Skin of body (tissue), 2 donors: Measurements from ENCODE around the gene LTN1. TPM values are rescaled to one million over a fixed set of nuclear protein-coding genes. Genes with fewer than 3 reads are reported as not detected.
"Not testable (repeated sequence)": the region's sequence is repeated elsewhere in the genome, so short reads cannot be mapped to it uniquely, and the experiment has no call there.

ENCODE experiments used
- DNase-seq: peaks from one replicate; lab custom pipeline; 2025; lab: John Stamatoyannopoulos, UW
- total RNA-seq: library from RNA; depleted of rRNA; stranded (reverse); fragments of >200 nt; gene quantifications from one replicate; pipeline ENCODE4 v1.2.3, GENCODE V29; 2014

The LTN1 gene
- total RNA-seq, 1 donor from 2014 or later = 38.9 TPM

GRCh38 chr21:28982637-28983036 is 10.0 kb downstream of the LTN1 start:
- no peak for DNase-seq

- no peak for DNase-seq
Measured at GRCh38 chr21:28979092-28979491, 13.6 kb downstream of the LTN1 start.

GRCh38 chr21:28975397-28975796 is 17.3 kb downstream of the LTN1 start:
- DNase-seq = peak; percentile 86

- DNase-seq = no peak
Measured at GRCh38 chr21:28974531-28975227, 18.0 kb downstream of the LTN1 start.

GRCh38 chr21:28972398-28972797 is 20.3 kb downstream of the LTN1 start:
- DNase-seq = no peak

GRCh38 chr21:28971171-28971570 is 21.5 kb downstream of the LTN1 start:
- DNase-seq = no peak

- no peak for DNase-seq
Measured at GRCh38 chr21:28963831-28964230, 28.8 kb downstream of the LTN1 start.

GRCh38 chr21:28962465-28962864 is 30.2 kb downstream of the LTN1 start:
- DNase-seq = no peak

GRCh38 chr21:28961927-28962326 is 30.8 kb downstream of the LTN1 start:
- no peak for DNase-seq

- no peak for DNase-seq
Measured at GRCh38 chr21:28960245-28960644, 32.4 kb downstream of the LTN1 start.

GRCh38 chr21:28959367-28960099 is 33.1 kb downstream of the LTN1 start:
- DNase-seq = no peak

GRCh38 chr21:28953247-28953646 is 39.4 kb downstream of the LTN1 start:
- no peak for DNase-seq

GRCh38 chr21:28952686-28953085 is 40.0 kb downstream of the LTN1 start:
- DNase-seq = no peak

- DNase-seq = no peak
Measured at GRCh38 chr21:28949318-28949717, 43.4 kb downstream of the LTN1 start.

GRCh38 chr21:28944296-28944695 is 48.4 kb downstream of the LTN1 start:
- DNase-seq = no peak

- no peak for DNase-seq
Measured at GRCh38 chr21:28943631-28944030, 49.0 kb downstream of the LTN1 start.

- DNase-seq = no peak
Measured at GRCh38 chr21:28938726-28939125, 54.0 kb downstream of the LTN1 start.

GRCh38 chr21:28937737-28938136 is 54.9 kb downstream of the LTN1 start:
- DNase-seq = no peak

GRCh38 chr21:28936721-28937120 is 56.0 kb downstream of the LTN1 start:
- DNase-seq = no peak

GRCh38 chr21:28936036-28936435 is 56.6 kb downstream of the LTN1 start:
- DNase-seq = no peak

- DNase-seq = no peak
Measured at GRCh38 chr21:28932717-28933116, 60.0 kb downstream of the LTN1 start.

- not testable (repeated sequence) for DNase-seq
Measured at GRCh38 chr21:28931708-28932372, 60.8 kb downstream of the LTN1 start.
